SH-SY5Y (cell line): Measurements from ENCODE around the gene TYSND1.

Source experiments
- GATA2 ChIP-seq: IDR thresholded peaks from 2 replicates; pipeline ENCODE4 v1.6.1; 2011; ENCODE audit warnings: mild to moderate bottlenecking, low read depth, low read length
- GATA3 ChIP-seq: IDR thresholded peaks from 2 replicates; pipeline ENCODE4 v1.6.1; 2011; ENCODE audit warnings: low read depth, mild to moderate bottlenecking, low read length, moderate library complexity

GRCh38 chr10:70111496-70111895 lies 35.0 kb downstream of the TYSND1 start:
- TF ChIP-seq GATA2 (no peak), GATA3 (no peak)
